Endothelial cell (in vitro differentiated cells): ENCODE measurements around the gene FBXL17. TPM values are rescaled to one million over a fixed set of nuclear protein-coding genes. Genes with fewer than 3 reads are reported as not detected.
A peak's percentile ranks its signal among the peaks of the same experiment; 100 is the strongest.

Source experiments
- DNase-seq: peaks from one replicate; pipeline ENCODE4 v3.0.0; 2021; ENCODE audit warnings: low spot score
- H3K27ac Mint-ChIP-seq: one replicate; pipeline ENCODE4 v1.8.0; 2021; ENCODE audit warnings: mixed read lengths, inconsistent platforms; ENCODE audit not compliant: unreplicated experiment
- H3K27me3 Mint-ChIP-seq: one replicate; pipeline ENCODE4 v1.8.0; 2021; ENCODE audit warnings: mild to moderate bottlenecking, moderate library complexity, mixed read lengths, inconsistent platforms; ENCODE audit not compliant: unreplicated experiment
- H3K36me3 Mint-ChIP-seq: one replicate; pipeline ENCODE4 v1.8.0; 2021; ENCODE audit warnings: mild to moderate bottlenecking, low read depth, mixed read lengths, inconsistent platforms; ENCODE audit not compliant: unreplicated experiment
- H3K4me1 Mint-ChIP-seq: one replicate; pipeline ENCODE4 v1.8.0; 2021; ENCODE audit warnings: mild to moderate bottlenecking, mixed read lengths, inconsistent platforms; ENCODE audit not compliant: unreplicated experiment
- H3K4me3 Mint-ChIP-seq: one replicate; pipeline ENCODE4 v1.8.0; 2021; ENCODE audit warnings: mild to moderate bottlenecking, mixed read lengths, inconsistent platforms; ENCODE audit not compliant: unreplicated experiment
- H3K9me3 Mint-ChIP-seq: one replicate; pipeline ENCODE4 v1.8.0; 2021; ENCODE audit warnings: mixed read lengths, inconsistent platforms; ENCODE audit not compliant: unreplicated experiment
- CTCF ChIP-seq: fragments of 200-600 bp; sonication (generic); IDR thresholded peaks from one replicate; pipeline ENCODE4 v1.5.0; 2021; ENCODE audit warnings: antibody characterized with exemption; ENCODE audit not compliant: unreplicated experiment
- total RNA-seq: library from RNA; stranded (reverse); fragmentation: NEBNext Ultra II Directional; extraction: Animal tissue kit (Norgen Biotek cat#: 25700); gene quantifications from one replicate; pipeline ENCODE4 v1.2.1, GENCODE V29; 2021; ENCODE audit not compliant: unreplicated experiment

FBXL17 gene
- total RNA-seq, 1 donor from 2014 or later = 14.9 TPM

GRCh38 chr5:108264533-108264932, 117.4 kb downstream of the FBXL17 start:
- Mint-ChIP-seq H3K27ac (no peak overlapping the region), H3K4me1 (peaks cover 16% of the 10 kb centered on the region), H3K36me3 (no peaks in the 10 kb centered on the region), H3K27me3 (peaks cover 1% of the 10 kb centered on the region), H3K9me3 (no peaks in the 10 kb centered on the region), H3K4me3 (no peak overlapping the region)
- no peak for DNase-seq
- TF ChIP-seq CTCF = no peak

- H3K4me3 Mint-ChIP-seq = no peak overlapping the region
- no peak for DNase-seq
- H3K36me3 Mint-ChIP-seq = no peaks in the 10 kb centered on the region
- no peaks in the 10 kb centered on the region for H3K9me3 Mint-ChIP-seq
- peaks cover 1% of the 10 kb centered on the region for H3K27me3 Mint-ChIP-seq
- no peak overlapping the region for H3K27ac Mint-ChIP-seq
- TF ChIP-seq CTCF = no peak
- H3K4me1 Mint-ChIP-seq = peaks cover 25% of the 10 kb centered on the region
Measured at GRCh38 chr5:108263338-108263737, 118.6 kb downstream of the FBXL17 start.

GRCh38 chr5:108260858-108261170, 121.1 kb downstream of the FBXL17 start:
- Mint-ChIP-seq H3K27me3 (peaks cover 1% of the 10 kb centered on the region), H3K9me3 (no peaks in the 10 kb centered on the region), H3K36me3 (no peaks in the 10 kb centered on the region), H3K4me3 (no peak overlapping the region), H3K4me1 (peaks cover 25% of the 10 kb centered on the region), H3K27ac (no peak overlapping the region)
- DNase-seq = no peak
- TF ChIP-seq CTCF = peak; percentile 3

GRCh38 chr5:108260117-108260857, 121.6 kb downstream of the FBXL17 start:
- Mint-ChIP-seq H3K27ac (peak overlapping the region; percentile 82), H3K9me3 (no peaks in the 10 kb centered on the region)
- TF ChIP-seq CTCF = peak; percentile 82

GRCh38 chr5:108259306-108259705, 122.6 kb downstream of the FBXL17 start:
- H3K9me3 Mint-ChIP-seq = no peaks in the 10 kb centered on the region
- H3K36me3 Mint-ChIP-seq = no peaks in the 10 kb centered on the region
- peak overlapping the region; percentile 12 for H3K27ac Mint-ChIP-seq
- no peak overlapping the region for H3K4me3 Mint-ChIP-seq
- TF ChIP-seq CTCF = no peak
- peaks cover 25% of the 10 kb centered on the region for H3K4me1 Mint-ChIP-seq
- no peak for DNase-seq
- peaks cover 1% of the 10 kb centered on the region for H3K27me3 Mint-ChIP-seq

More at GRCh38 chr5:108260117-108260857, 121.6 kb downstream of the FBXL17 start:
- DNase-seq = peak; percentile 80
- Mint-ChIP-seq H3K4me3 (no peak overlapping the region), H3K36me3 (no peaks in the 10 kb centered on the region), H3K4me1 (peaks cover 25% of the 10 kb centered on the region), H3K27me3 (peaks cover 1% of the 10 kb centered on the region)
